ELF-1 (cell line): Measurements from ENCODE around the gene SCAF4.
A peak's percentile ranks its signal among the peaks of the same experiment; 100 is the strongest.
"Not testable (repeated sequence)": the region's sequence is repeated elsewhere in the genome, so short reads cannot be mapped to it uniquely, and the experiment has no call there.

Experiments used
- DNase-seq: peaks from one replicate; pipeline ENCODE4 v3.0.0-alpha.2; 2016; ENCODE audit warnings: low read depth, low spot score

Gene SCAF4

GRCh38 chr21:31731857-31732596 lies at the start of gene SCAF4:
SCAF4 (minus strand) TSS chr21:31732118; CDS start chr21:31731692, 426 bp downstream.
- DNase-seq, result peak; percentile 88

GRCh38 chr21:31780944-31781343 lies 49.0 kb upstream of the SCAF4 start:
- DNase-seq, result no peak

GRCh38 chr21:31778546-31778945 lies 46.6 kb upstream of the SCAF4 start:
- no peak for DNase-seq

- DNase-seq, result no peak
These were observed 45.9 kb upstream of the SCAF4 start for GRCh38 chr21:31777857-31778256.

- no peak for DNase-seq
These were observed 42.1 kb upstream of the SCAF4 start for GRCh38 chr21:31774031-31774430.

- DNase-seq, result no peak
These were observed 41.0 kb upstream of the SCAF4 start for GRCh38 chr21:31772674-31773555.

GRCh38 chr21:31771685-31772084 lies 39.8 kb upstream of the SCAF4 start:
- DNase-seq, result no peak

GRCh38 chr21:31768710-31769109 lies 36.8 kb upstream of the SCAF4 start:
- no peak for DNase-seq

- no peak for DNase-seq
These were observed 35.0 kb upstream of the SCAF4 start for GRCh38 chr21:31766899-31767298.

- not testable (repeated sequence) for DNase-seq
These were observed 33.9 kb upstream of the SCAF4 start for GRCh38 chr21:31765850-31766249.

- DNase-seq, result no peak
These were observed 29.0 kb upstream of the SCAF4 start for GRCh38 chr21:31760931-31761330.

GRCh38 chr21:31756787-31757186 lies 24.9 kb upstream of the SCAF4 start:
- no peak for DNase-seq

- DNase-seq, result peak; percentile 16
These were observed 23.1 kb upstream of the SCAF4 start for GRCh38 chr21:31755027-31755426.

GRCh38 chr21:31754708-31754960 lies 22.7 kb upstream of the SCAF4 start:
- DNase-seq, result no peak

GRCh38 chr21:31753949-31754707 lies 22.2 kb upstream of the SCAF4 start:
- peak; percentile 25 for DNase-seq

GRCh38 chr21:31752967-31753366 lies 21.0 kb upstream of the SCAF4 start:
- DNase-seq, result no peak

- DNase-seq, result no peak
These were observed 20.4 kb upstream of the SCAF4 start for GRCh38 chr21:31752352-31752751.

- no peak for DNase-seq
These were observed 18.9 kb upstream of the SCAF4 start for GRCh38 chr21:31750843-31751242.

- DNase-seq, result no peak
These were observed 12.4 kb upstream of the SCAF4 start for GRCh38 chr21:31744182-31744800.

- DNase-seq, result no peak
These were observed 11.8 kb upstream of the SCAF4 start for GRCh38 chr21:31743712-31744111.

- DNase-seq, result no peak
These were observed 9.2 kb upstream of the SCAF4 start for GRCh38 chr21:31741116-31741515.
